Stimulated activated memory B cell treated with anti-CD40 and anti-IgM and Interleukin-4, amounts not matched to agents 10 μg/mL and 1 μg/mL and 100 μg/mL, for 72 hours (primary cell): ENCODE results near the gene SNRPE.
"Not testable (repeated sequence)": the region's sequence is repeated elsewhere in the genome, so short reads cannot be mapped to it uniquely, and the experiment has no call there.

Source experiments
- ATAC-seq: fragments of 150-1000 bp; cut with Tn5 transposase; 2 replicates; pipeline ENCODE4 v1.10.0; 2021
- H3K27ac Mint-ChIP-seq: one replicate; pipeline ENCODE4 v1.8.0; 2022; ENCODE audit warnings: mild to moderate bottlenecking, mixed read lengths
- H3K27me3 Mint-ChIP-seq: one replicate; pipeline ENCODE4 v1.8.0; 2022; ENCODE audit warnings: mixed read lengths
- H3K36me3 Mint-ChIP-seq: one replicate; pipeline ENCODE4 v1.8.0; 2022; ENCODE audit warnings: mixed read lengths
- H3K4me1 Mint-ChIP-seq: one replicate; pipeline ENCODE4 v1.8.0; 2022; ENCODE audit warnings: mixed read lengths
- H3K4me3 Mint-ChIP-seq: one replicate; pipeline ENCODE4 v1.8.0; 2022; ENCODE audit warnings: mild to moderate bottlenecking, moderate library complexity, mixed read lengths
- H3K9me3 Mint-ChIP-seq: one replicate; pipeline ENCODE4 v1.8.0; 2022; ENCODE audit warnings: mixed read lengths

The SNRPE gene

GRCh38 chr1:203861379-203862184, at the start of gene SNRPE:
Gene SNRPE, plus strand, starts transcription at chr1:203861599. Its CDS starts 61 bp downstream, at chr1:203861660.
- ATAC-seq = peak; percentile 99

GRCh38 chr1:203813581-203814341, 47.6 kb upstream of the SNRPE start:
- H3K27ac Mint-ChIP-seq = peak overlapping the region; percentile 14
- H3K36me3 Mint-ChIP-seq = peaks cover 35% of the 10 kb centered on the region
- no peaks in the 10 kb centered on the region for H3K27me3 Mint-ChIP-seq
- peaks cover 15% of the 10 kb centered on the region for H3K4me1 Mint-ChIP-seq
- ATAC-seq = no peak
- peaks cover 3% of the 10 kb centered on the region for H3K9me3 Mint-ChIP-seq
- no peak overlapping the region for H3K4me3 Mint-ChIP-seq

More at GRCh38 chr1:203861379-203862184, at the start of gene SNRPE:
- H3K9me3 Mint-ChIP-seq = no peaks in the 10 kb centered on the region
- peaks cover 20% of the 10 kb centered on the region for H3K4me1 Mint-ChIP-seq
- peak within 1 kb of the TSS; percentile 89 for H3K4me3 Mint-ChIP-seq
- no peaks in the 10 kb centered on the region for H3K27me3 Mint-ChIP-seq
- H3K36me3 Mint-ChIP-seq = peaks cover 21% of the 10 kb centered on the region
- peak within 1 kb of the TSS; percentile 92 for H3K27ac Mint-ChIP-seq

DNA sequence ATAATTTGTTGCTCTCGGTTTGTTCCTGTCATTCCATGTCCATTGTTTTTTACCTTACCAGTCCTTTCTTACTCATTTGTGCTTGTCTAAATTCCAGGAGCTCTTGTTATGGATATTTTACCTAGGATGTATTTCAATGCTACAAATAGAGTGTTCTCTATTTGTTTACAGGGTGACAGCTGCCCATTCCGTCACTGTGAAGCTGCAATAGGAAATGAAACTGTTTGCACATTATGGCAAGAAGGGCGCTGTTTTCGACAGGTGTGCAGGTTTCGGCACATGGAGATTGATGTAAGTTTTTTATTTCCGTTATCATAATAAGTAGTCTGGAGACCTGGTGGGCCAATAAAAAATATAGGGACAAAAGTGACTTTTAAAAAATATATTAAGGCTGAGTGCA, 43.0 kb upstream of the SNRPE start:
- Mint-ChIP-seq H3K4me1 (peaks cover 23% of the 10 kb centered on the region), H3K36me3 (peaks cover 59% of the 10 kb centered on the region), H3K27ac (no peak overlapping the region), H3K4me3 (no peak overlapping the region), H3K27me3 (no peaks in the 10 kb centered on the region), H3K9me3 (peaks cover 3% of the 10 kb centered on the region)
- ATAC-seq = no peak

DNA sequence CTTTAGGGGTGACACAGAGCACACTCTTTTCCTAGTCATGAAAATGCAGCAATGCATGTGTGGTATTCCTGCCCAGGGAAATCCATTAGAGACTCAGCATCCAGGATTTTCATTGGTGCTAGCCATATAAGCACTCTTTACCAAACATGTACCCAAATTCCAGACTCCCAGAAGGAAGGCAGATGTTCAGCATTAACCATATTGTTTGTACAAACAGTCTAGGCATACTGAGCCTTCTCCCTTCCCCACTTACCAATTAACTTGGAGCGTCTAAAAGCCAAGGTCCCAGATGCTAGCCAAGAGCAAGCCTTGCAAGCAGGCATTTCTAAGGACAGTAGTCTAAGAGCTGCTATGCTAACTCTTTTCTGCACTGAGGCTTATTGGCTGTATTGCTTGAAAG, 38.1 kb upstream of the SNRPE start:
- H3K36me3 Mint-ChIP-seq = peaks cover 64% of the 10 kb centered on the region

DNA sequence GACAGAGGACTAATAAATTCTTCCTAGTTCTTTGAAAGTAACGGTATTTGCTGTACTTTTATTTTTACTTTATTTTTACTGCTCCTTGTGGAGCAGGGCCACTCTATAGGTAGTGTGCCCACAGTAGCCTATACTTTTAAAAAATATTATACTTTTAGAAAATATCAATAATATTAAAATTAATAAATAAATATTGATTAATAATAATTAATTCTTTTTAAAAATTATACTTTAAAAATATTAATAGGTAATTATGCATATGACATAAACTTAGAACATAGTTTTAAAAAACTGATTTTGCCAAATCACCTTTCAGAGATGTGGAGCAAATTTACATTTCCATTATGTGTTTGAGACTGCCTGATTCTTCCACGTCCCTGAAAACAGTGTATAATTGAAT, 35.2 kb upstream of the SNRPE start:
- Mint-ChIP-seq H3K27ac (no peak overlapping the region), H3K4me3 (no peak overlapping the region), H3K36me3 (peaks cover 60% of the 10 kb centered on the region), H3K27me3 (no peaks in the 10 kb centered on the region), H3K4me1 (peaks cover 28% of the 10 kb centered on the region), H3K9me3 (no peaks in the 10 kb centered on the region)
- ATAC-seq = no peak

More for the DNA sequence above, 38.1 kb upstream of the SNRPE start:
- no peaks in the 10 kb centered on the region for H3K27me3 Mint-ChIP-seq
- H3K27ac Mint-ChIP-seq = no peak overlapping the region
- H3K9me3 Mint-ChIP-seq = no peaks in the 10 kb centered on the region
- peaks cover 22% of the 10 kb centered on the region for H3K4me1 Mint-ChIP-seq
- ATAC-seq = no peak
- no peak overlapping the region for H3K4me3 Mint-ChIP-seq

GRCh38 chr1:203828002-203828401, 33.4 kb upstream of the SNRPE start:
- Mint-ChIP-seq H3K36me3 (peaks cover 45% of the 10 kb centered on the region), H3K9me3 (no peaks in the 10 kb centered on the region), H3K27ac (no peak overlapping the region), H3K27me3 (no peaks in the 10 kb centered on the region), H3K4me1 (peaks cover 20% of the 10 kb centered on the region), H3K4me3 (no peak overlapping the region)
- no peak for ATAC-seq

DNA sequence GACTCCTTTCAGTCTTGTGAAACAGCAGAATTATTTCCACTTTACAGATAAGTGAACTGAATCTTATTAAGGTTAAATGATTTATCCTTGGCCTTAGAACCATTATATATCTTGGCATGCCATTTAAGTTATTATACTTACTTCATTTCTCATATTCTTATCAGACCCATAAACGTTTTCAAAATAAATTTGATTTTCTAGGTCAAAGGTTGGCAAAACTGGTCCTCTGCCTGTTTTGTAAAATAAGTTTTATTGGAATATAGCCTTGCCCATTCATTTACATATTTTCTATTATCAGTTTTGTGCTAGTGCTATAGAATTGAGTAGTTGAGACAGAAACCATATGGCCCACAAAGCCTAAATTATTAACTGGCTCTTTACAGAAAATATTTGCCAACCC, 32.9 kb upstream of the SNRPE start:
- no peaks in the 10 kb centered on the region for H3K9me3 Mint-ChIP-seq
- peaks cover 20% of the 10 kb centered on the region for H3K4me1 Mint-ChIP-seq
- no peaks in the 10 kb centered on the region for H3K27me3 Mint-ChIP-seq
- H3K4me3 Mint-ChIP-seq = no peak overlapping the region
- no peak for ATAC-seq
- H3K27ac Mint-ChIP-seq = no peak overlapping the region
- H3K36me3 Mint-ChIP-seq = peaks cover 40% of the 10 kb centered on the region

DNA sequence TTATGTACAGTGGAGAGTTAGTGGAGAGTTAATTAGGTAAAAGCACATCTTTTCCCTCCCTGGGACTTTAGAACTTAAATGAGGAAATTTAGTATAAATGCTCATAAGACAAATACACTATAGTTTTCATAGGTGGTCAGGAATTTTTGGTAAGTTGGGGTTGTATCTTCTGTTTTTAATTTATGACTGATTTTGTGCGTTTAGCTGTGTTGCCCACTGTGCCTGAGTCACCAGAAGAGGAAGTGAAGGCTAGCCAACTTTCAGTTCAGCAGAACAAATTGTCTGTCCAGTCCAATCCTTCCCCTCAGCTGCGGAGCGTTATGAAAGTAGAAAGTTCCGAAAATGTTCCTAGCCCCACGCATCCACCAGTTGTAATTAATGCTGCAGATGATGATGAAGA, 32.2 kb upstream of the SNRPE start:
- peak; percentile 68 for ATAC-seq
- peak overlapping the region; percentile 26 for H3K27ac Mint-ChIP-seq
- H3K9me3 Mint-ChIP-seq, H3K4me3 Mint-ChIP-seq, H3K27me3 Mint-ChIP-seq: not testable (repeated sequence)
- peaks cover 19% of the 10 kb centered on the region for H3K4me1 Mint-ChIP-seq
- peaks cover 34% of the 10 kb centered on the region for H3K36me3 Mint-ChIP-seq

DNA sequence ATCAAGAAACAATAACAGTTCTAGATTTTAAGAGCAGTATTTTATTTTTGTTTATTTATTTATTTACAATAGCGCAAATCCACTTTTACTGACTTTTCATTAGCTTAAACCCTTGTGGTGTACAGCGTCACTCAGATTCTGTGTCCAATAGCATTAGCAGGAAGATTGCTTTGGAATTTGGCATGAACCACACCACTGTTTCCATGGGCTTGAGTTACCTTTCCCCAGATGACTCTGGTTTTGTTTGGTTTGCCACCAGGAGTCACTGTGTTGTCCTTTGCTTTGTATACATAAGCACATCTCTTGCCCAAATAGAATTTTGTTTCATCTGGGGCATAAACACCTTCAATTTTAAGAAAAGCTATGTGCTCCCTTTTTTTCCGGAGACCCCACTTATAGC, 25.9 kb upstream of the SNRPE start:
- Mint-ChIP-seq H3K27ac (no peak overlapping the region), H3K4me1 (no peaks in the 10 kb centered on the region), H3K9me3 (no peaks in the 10 kb centered on the region), H3K36me3 (peaks cover 39% of the 10 kb centered on the region), H3K4me3 (no peak overlapping the region), H3K27me3 (no peaks in the 10 kb centered on the region)
- ATAC-seq = no peak

- H3K4me1 Mint-ChIP-seq = no peaks in the 10 kb centered on the region
- peaks cover 58% of the 10 kb centered on the region for H3K36me3 Mint-ChIP-seq
- no peaks in the 10 kb centered on the region for H3K27me3 Mint-ChIP-seq
- H3K27ac Mint-ChIP-seq = no peak overlapping the region
- H3K9me3 Mint-ChIP-seq = peaks cover 3% of the 10 kb centered on the region
- H3K4me3 Mint-ChIP-seq = no peak overlapping the region
- no peak for ATAC-seq
Observed at GRCh38 chr1:203839081-203839480, 22.3 kb upstream of the SNRPE start.

DNA sequence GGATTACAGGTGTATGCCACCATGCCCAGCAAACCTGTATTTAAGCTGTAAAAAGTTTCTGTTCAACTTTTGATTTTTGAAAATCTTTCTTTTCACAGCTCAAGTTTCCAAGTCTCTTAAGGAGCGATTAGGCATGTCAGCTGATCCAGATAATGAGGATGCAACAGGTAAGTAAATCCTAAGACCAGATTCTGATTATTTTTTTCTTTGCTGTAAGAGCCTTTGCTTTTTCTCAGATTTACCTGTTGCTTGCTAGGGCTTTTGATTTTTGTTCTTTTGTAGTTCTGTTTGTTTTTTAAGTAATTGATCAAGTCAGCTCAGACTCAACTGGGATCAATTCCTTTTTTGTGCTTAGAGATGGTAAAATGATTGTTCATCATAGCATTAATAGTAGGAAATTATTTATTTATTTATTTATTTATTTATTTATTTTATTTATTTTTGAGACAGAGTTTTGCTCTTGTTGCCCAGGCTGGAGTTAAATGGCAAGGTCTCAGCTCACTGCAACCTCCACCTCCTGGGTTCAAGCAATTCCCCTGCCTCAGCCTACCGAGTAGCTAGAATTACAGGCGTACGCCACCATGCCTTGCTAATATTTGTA, 21.1 kb upstream of the SNRPE start:
- H3K9me3 Mint-ChIP-seq = peaks cover 3% of the 10 kb centered on the region
- H3K27ac Mint-ChIP-seq = no peak overlapping the region
- no peak for ATAC-seq
- no peak overlapping the region for H3K4me3 Mint-ChIP-seq
- H3K36me3 Mint-ChIP-seq = peaks cover 53% of the 10 kb centered on the region
- H3K27me3 Mint-ChIP-seq = no peaks in the 10 kb centered on the region
- no peaks in the 10 kb centered on the region for H3K4me1 Mint-ChIP-seq

DNA sequence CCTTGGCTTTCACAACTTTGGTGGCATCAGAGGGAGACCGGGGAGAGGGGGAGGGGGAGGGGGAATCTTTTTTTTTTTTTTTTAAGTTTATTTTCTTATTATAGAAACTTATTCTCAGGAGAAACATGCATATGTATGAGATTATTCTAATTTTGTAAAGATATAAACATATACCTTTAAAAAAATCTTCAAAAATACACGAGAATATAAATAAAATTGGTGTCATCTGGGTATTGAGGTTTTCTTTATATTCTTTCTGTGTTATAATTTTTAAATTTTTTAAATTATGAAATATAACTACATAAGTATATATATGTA, 18.9 kb upstream of the SNRPE start:
- Mint-ChIP-seq H3K27me3 (no peaks in the 10 kb centered on the region), H3K36me3 (peaks cover 63% of the 10 kb centered on the region), H3K4me3 (no peak overlapping the region), H3K27ac (no peak overlapping the region), H3K9me3 (peaks cover 3% of the 10 kb centered on the region), H3K4me1 (no peaks in the 10 kb centered on the region)
- no peak for ATAC-seq

GRCh38 chr1:203843435-203843834, 18.0 kb upstream of the SNRPE start:
- no peaks in the 10 kb centered on the region for H3K4me1 Mint-ChIP-seq
- H3K27me3 Mint-ChIP-seq = no peaks in the 10 kb centered on the region
- H3K9me3 Mint-ChIP-seq = peaks cover 3% of the 10 kb centered on the region
- no peak for ATAC-seq
- H3K36me3 Mint-ChIP-seq = peaks cover 58% of the 10 kb centered on the region
- H3K27ac Mint-ChIP-seq = no peak overlapping the region
- H3K4me3 Mint-ChIP-seq = no peak overlapping the region

- not testable (repeated sequence) for H3K9me3 Mint-ChIP-seq, H3K4me1 Mint-ChIP-seq, H3K27me3 Mint-ChIP-seq, H3K4me3 Mint-ChIP-seq, ATAC-seq, H3K27ac Mint-ChIP-seq
- peaks cover 14% of the 10 kb centered on the region for H3K36me3 Mint-ChIP-seq
Observed at GRCh38 chr1:203853112-203853511, 8.3 kb upstream of the SNRPE start.

DNA sequence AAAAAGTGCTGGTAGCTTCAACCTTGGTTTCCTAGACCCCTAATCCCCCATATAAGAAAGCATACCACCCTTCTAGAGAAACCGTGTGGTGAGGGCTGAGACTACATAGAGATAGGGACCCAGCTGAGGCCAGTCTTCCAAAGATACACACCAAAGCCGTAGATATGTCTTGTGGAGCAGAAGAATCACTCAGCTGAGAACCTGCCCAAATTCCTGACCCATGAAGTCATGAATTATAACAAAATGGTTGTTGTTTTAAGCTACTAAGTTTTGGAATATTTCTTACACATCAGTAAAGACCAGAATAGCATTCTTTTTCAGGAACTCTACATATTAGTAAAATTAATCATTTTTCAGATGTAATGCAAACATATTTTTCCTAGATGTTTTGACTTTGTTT, 3.3 kb upstream of the SNRPE start:
- Mint-ChIP-seq H3K4me3 (no peak overlapping the region), H3K9me3 (no peaks in the 10 kb centered on the region), H3K36me3 (peaks cover 4% of the 10 kb centered on the region), H3K27me3 (no peaks in the 10 kb centered on the region), H3K27ac (no peak overlapping the region), H3K4me1 (peaks cover 15% of the 10 kb centered on the region)
- no peak for ATAC-seq

DNA sequence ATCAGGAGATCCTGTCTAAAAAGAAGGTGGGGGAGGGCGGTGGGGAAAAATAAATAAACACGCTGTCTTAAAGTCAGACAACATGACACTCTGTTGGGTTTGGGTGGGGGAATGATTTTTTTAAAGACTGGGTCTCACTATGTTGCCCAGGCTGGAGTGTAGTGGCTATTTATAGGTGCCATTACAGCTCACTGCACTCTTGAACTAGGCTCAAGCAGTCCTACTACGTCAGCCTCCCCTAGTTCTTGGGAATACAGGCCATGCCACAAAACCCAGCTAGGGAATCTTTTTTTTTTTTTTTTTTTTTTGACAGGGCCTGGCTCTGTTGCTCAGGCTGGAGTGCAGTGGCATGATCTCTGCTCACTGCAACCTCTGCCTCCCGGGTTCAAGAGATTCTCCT, 2.4 kb upstream of the SNRPE start:
- no peaks in the 10 kb centered on the region for H3K9me3 Mint-ChIP-seq
- no peak overlapping the region for H3K4me3 Mint-ChIP-seq
- H3K27me3 Mint-ChIP-seq = no peaks in the 10 kb centered on the region
- H3K4me1 Mint-ChIP-seq = peaks cover 20% of the 10 kb centered on the region
- no peak overlapping the region for H3K27ac Mint-ChIP-seq
- ATAC-seq = no peak
- H3K36me3 Mint-ChIP-seq = peaks cover 4% of the 10 kb centered on the region
